Measurements from ENCODE around the gene MKI67.

GRCh38 chr10:128063736-128064107, 62.5 kb downstream of the MKI67 start:
- TF ChIP-seq CTCF (IDR thresholded peaks at IDR 0.05) (no peak), POLR2A (IDR thresholded peaks at IDR 0.05) (no peak), POLR2AphosphoS5 (IDR thresholded peaks at IDR 0.05) (no peak)

Measured in stomach (tissue), 4 donors.